Adipose tissue (tissue), 3 donors: ENCODE measurements around the gene TRAPPC5. TPM values are rescaled to one million over a fixed set of nuclear protein-coding genes. Genes with fewer than 3 reads are reported as not detected.
"Not testable (repeated sequence)": the region's sequence is repeated elsewhere in the genome, so short reads cannot be mapped to it uniquely, and the experiment has no call there.

Source experiments
- H3K27ac ChIP-seq: one replicate; pipeline ENCODE4 v1.5.1; 2013; ENCODE audit warnings: low read depth, low read length
- WGBS, 3 donors: extraction: QIAGEN DNeasy Blood & Tissue Kit; methylation state at CpG; one replicate each; pipeline ENCODE4 v1.1.7; 2013; 5-methylcytosine and 5-hydroxymethylcytosine counted together
- polyA plus RNA-seq, 3 donors: library from polyadenylated mRNA; stranded (reverse); fragments of 200-250 nt; gene quantifications; one replicate each; pipeline ENCODE4 v1.2.3, GENCODE V29; 2013
- donor health status: healthy with polysubstance abuse.
- donor health status: Bipolar disorder and iron deficiency.
- donor health status: healthy.

Gene TRAPPC5
- polyA plus RNA-seq, 3 donors: 58.0 to 146 (median 75.1) TPM

DNA sequence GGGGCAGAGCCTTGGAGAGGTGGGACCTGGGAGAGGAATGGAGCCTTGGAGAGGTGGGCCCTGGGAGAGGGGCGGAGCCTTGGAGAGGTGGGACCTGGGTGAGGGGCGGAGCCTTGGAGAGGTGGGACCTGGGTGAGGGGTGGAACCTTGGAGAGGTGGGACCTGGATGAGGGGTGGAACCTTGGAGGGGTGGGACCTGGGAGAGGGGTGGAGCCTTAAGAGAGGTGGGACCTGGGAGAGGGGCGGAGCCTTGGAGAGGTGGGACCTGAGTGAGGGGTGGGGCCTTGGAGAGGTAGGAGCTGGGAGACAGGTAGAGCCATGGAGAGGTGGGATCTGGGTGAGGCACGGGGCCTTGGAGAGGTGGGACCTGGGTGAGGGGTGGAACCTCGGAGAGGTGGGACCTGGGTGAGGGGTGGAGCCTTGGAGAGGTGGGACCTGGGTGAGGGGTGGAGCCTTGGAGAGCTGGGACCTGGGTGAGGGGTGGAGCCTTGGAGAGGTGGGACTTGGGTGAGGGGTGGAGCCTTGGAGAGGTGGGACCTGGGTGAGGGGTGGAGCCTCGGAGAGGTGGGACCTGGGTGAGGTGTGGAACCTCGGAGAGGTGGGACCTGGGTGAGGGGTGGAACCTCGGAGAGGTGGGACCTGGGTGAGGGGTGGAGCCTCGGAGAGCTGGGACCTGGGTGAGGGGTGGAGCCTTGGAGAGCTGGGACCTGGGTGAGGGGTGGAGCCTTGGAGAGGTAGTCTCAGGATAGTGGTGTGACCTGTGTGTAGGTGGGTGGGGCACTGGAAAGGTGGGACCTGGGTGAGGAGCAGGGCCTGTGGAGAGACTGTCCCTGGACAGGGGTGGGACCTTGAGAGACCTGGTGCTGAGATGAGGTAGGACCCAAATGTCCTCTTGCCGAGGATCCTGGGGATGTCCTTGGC, 36.7 kb upstream of the TRAPPC5 start:
- H3K27ac ChIP-seq: not testable (repeated sequence)
- 47 to 87% (median 80%) methylated on average over 10 of the region's 10 CpGs for WGBS, 3 donors

DNA sequence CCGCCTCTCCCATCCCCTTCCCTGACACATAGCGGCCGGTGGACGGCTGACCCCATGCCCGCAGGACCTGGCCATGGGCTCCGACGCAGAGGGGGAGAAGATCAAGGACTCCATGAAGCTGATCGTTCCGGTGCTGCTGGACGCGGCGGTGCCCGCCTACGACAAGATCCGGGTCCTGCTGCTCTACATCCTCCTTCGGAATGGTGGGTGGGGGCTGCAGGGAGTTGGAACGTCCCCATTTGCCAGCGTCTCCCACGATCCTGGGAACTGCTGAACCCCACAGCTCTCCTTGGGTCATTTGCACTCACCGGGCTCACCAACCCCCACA, 36.1 kb upstream of the TRAPPC5 start:
- WGBS, 3 donors: 93 to 95% (median 94%) methylated on average over 17 to 20 of the region's 20 CpGs
- H3K27ac ChIP-seq: no peak overlapping the region

DNA sequence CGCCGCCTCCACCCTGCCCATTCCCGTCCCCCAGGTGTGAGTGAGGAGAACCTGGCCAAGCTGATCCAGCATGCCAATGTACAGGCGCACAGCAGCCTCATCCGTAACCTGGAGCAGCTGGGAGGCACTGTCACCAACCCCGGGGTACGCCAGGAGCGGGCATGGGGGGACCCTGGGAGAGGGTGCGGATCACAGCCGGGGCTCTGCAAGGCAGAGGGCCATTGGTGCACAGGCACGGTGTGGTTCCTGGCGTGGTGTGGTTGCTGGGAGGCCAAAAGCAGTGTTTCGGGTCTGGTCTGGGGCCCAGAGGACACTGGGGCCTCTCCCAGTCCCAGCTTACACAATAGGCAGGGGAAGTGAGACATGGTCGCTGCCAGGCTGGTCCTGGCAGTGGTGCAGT, 35.5 kb upstream of the TRAPPC5 start:
- 64 to 89% (median 76%) methylated on average over 14 of the region's 14 CpGs for WGBS, 3 donors
- H3K27ac ChIP-seq: no peak overlapping the region

DNA sequence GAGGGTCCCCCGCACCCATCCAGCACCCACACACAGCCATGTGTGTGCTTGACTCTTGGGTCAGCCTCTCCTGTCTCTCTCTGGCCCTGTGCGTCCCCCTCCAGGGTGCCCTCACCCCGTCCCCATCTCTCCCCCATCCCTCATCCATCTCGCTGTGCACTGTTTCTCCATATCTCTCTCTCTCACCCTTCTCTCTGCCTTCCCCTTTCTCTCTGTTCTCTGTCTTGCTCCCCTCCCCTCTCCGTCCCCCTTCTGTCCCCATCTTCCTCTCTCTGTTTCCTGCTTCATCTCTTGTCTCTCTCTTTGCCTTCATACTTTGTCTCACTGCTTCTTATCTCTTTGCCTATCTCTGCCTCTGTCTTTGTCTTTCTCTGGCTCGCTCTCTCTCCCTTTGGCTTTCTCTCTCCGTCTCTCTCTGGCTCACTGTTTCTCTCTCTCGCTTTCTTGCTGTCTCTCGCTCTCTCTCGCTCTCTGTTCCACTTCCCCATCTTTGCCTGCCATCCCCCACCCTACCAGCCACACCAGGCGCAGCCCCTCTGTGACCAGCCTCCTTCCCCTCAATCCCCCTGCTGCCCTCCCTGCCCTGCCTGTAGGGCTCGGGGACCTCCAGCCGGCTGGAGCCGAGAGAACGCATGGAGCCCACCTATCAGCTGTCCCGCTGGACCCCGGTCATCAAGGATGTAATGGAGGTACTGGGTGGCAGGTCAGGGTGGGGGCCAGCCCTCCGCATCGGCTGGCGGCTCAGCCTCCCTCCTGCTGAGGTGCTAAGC, 34.8 kb upstream of the TRAPPC5 start:
- no peak overlapping the region for H3K27ac ChIP-seq
- WGBS, 3 donors: 44 to 78% (median 63%) methylated on average over 19 to 20 of the region's 20 CpGs

DNA sequence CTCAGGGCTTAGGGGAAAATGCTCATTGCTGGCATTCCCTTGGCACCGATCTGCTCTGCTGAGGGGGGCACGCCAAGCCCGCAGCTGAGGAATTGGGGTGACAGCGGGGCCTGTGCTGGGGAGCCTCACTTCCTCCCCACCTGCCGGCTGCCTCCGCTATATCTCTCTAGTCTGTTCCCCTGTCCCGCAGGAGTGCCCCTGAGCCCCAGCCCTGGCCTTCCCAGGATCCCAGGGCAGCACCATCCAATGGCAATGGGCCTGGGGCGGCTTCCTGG, 34.3 kb upstream of the TRAPPC5 start:
- H3K27ac ChIP-seq: no peak overlapping the region
- 69 to 88% (median 86%) methylated on average over 8 of the region's 8 CpGs for WGBS, 3 donors

DNA sequence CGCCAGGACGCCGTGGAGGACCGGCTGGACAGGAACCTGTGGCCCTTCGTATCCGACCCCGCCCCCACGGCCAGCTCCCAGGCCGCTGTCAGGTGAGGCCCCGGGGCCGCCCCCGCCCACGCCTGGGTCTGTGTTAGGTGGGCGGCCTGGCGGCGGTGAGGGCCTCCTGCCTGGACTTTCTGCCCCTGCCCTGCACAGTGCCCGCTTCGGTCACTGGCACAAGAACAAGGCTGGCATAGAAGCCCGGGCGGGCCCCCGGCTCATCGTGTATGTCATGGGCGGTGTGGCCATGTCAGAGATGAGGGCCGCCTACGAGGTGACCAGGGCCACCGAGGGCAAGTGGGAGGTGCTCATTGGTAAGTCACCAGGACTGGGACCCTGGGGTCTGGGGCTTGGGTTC, 33.5 kb upstream of the TRAPPC5 start:
- WGBS, 3 donors: 90 to 94% (median 93%) methylated on average over 26 of the region's 26 CpGs
- H3K27ac ChIP-seq: no peak overlapping the region

DNA sequence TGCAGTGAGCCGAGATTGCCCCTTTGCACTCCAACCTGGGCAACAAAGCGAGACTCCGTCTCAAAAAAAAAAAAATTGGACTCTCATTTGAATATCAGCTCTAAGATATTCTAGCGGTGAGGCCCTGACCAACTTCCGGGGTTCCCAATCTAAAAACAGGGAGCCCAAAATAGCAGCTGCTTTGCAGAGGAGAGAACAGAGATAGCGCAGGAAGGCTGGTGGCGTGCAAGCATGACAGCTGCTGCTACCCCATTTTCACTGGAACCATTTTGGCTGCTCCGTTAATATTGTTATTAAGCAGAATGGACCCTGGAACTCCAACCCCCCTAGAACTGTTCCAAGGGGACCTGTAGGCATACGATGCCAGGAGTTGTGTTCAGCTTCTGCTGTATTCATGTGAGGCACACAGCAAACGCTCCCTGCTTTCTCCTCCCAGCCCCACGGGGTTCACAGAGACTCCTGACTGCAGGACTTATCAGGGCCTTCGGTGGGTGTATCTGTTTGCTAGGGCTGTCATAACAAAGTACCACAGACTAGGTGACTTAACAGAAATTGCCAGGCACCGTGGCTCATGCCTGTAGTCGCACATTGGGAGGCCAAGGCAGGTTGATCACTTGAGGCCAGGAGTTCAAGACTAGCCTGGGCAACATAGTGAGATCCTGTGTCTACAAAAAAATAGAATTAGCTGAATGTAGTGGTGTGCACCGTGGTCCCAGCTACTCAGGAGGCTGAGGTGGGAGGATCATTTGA, 32.2 kb upstream of the TRAPPC5 start:
- no peak overlapping the region for H3K27ac ChIP-seq
- 79 to 84% (median 81%) methylated on average over 15 of the region's 15 CpGs for WGBS, 3 donors

DNA sequence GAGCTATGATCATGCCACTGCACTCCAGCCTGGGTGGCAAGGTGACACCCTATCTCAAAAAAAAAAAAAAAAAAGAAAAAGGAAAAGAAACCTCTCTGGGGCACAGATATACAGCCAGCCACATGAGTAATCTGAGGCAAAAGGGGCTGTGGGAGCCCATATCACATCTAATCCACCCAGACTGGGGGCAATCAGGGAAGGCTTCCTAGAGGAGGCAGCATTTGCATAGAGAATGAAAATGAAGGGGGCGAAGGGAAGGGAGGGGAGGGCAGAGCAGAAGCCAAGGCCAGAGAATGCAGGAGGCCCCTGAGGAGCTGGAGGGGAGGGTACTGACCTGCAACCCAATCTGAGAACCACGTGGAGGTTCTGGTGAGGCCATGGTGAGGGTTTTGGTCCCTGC, 30.5 kb upstream of the TRAPPC5 start:
- 45 to 69% (median 47%) methylated on average over 2 of the region's 2 CpGs for WGBS, 3 donors
- H3K27ac ChIP-seq: no peak overlapping the region

DNA sequence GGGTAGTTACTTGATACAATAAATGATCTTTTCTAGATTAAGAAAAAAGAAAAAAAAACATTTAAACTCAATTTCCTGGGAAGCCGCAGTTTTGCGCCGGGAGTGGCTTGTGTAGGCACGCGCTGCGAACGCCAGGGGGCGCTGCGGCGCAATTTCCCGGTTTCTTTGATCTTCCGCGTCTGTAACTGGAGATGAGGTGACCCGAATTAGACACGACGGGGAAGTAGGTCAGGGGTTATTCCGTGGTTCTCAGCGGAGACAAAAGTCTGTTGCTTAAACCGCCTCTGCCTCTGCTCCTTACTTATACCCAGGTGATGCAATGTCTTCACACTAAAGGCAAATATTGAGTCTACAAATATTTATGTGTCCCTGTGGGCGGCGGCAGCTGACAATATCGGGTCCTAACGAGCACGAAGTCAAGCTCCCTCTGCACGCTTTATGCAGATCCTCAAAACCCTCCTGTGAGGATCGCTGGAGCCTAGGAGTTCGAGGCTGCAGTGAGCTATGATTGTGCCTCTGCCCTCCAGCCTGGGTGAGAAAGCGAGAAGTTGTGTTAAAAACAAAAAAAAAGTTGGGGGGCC, 28.5 kb upstream of the TRAPPC5 start:
- H3K27ac ChIP-seq: peak overlapping the region; percentile 77
- WGBS, 3 donors: 3 to 4% (median 4%) methylated on average over 28 of the region's 28 CpGs

DNA sequence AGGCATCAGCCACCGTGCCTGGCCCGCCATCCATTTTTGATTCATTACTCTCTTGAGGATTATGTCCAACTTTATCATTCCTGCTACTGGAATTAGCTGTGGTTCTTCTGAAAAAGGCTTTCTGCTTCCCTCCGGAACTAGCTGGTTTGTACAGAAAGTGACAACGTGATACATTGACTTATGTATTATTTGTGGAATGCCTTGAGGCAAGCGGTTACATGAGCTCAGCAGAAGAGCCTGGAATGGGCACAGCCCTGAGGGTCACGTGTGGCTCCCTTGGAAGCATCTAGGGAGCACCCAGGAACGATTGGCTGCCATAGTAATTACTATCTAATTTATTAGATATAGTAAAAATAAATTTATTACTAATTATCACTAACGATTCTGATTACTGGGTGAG, 26.2 kb upstream of the TRAPPC5 start:
- WGBS, 3 donors: 48 to 63% (median 51%) methylated on average over 8 of the region's 8 CpGs
- no peak overlapping the region for H3K27ac ChIP-seq

DNA sequence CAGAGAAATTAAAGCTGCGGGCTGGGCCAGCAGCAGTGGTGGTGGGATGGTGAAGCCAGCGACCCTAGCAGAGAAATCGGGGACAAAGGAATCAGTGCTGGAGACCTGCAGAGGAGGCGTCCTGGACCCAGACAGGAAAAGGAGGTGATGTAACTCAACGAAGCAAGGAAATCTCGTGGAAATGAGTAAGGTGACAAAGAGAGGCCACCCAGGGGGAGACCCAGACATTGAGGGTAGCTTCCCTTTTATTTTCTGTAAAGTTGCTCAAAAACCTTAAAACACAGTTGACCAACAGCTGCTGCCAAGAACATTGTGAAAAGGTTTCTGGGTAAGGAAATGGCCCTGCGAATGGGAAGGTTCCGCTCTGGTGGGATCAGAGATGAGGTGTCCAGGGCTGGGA, 25.1 kb upstream of the TRAPPC5 start:
- 47 to 71% (median 50%) methylated on average over 8 of the region's 8 CpGs for WGBS, 3 donors
- H3K27ac ChIP-seq: no peak overlapping the region

DNA sequence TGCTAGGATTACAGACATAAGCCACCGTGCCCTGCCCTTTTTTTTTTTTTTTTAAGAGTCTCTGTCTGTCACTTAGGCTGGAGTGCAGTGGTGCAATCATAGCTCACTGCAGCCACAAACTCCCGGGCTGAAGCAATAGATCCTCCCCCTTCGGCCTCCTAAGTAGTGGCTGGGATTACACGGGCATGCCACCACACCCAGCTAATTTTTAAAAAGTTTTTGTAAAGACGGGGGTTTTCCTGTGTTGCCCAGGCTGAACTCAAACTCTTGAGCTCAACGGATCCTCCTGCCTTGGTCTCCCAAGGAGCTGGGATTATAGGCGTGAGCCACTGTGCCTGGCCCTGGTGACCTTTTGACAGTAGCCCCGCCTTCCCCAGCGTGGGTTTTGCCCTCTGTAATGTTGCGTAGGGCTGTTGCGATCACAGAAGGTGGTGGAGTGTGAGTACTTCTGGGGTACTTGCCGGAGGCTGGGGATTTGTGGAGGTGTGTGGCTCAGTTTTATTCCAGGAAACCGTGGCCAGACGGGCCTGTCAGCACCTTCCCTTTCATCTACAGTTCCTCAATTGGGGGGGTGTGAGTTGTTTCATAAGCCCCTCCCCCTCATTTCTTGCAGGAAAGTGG, 23.4 kb upstream of the TRAPPC5 start:
- 27 to 62% (median 28%) methylated on average over 14 of the region's 14 CpGs for WGBS, 3 donors
- H3K27ac ChIP-seq: peak overlapping the region; percentile 42

DNA sequence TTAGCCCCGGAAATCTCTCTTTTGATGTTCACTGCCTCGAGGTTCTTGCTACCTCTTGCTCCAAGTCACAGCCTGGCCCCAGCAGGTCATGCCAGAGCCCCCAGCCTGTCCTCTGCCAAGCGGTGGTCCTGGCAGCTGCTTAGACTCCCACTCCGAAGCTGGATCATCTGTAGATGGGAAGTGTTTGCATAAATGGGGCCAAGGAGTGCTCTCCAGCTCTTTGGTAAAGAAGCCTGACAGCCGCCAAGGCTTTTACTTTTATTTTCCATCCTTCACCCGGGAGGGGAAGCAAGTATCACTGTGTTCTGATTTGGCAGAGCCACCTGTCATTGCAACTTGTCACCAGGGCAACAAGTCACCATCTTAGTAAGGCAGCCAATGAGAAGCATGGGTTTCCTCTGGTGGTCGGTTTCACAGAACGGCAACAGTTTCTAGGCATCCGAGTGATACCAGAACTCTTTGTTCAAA, 22.4 kb upstream of the TRAPPC5 start:
- WGBS, 3 donors: 31 to 36% (median 36%) methylated on average over 9 of the region's 9 CpGs
- H3K27ac ChIP-seq: no peak overlapping the region

DNA sequence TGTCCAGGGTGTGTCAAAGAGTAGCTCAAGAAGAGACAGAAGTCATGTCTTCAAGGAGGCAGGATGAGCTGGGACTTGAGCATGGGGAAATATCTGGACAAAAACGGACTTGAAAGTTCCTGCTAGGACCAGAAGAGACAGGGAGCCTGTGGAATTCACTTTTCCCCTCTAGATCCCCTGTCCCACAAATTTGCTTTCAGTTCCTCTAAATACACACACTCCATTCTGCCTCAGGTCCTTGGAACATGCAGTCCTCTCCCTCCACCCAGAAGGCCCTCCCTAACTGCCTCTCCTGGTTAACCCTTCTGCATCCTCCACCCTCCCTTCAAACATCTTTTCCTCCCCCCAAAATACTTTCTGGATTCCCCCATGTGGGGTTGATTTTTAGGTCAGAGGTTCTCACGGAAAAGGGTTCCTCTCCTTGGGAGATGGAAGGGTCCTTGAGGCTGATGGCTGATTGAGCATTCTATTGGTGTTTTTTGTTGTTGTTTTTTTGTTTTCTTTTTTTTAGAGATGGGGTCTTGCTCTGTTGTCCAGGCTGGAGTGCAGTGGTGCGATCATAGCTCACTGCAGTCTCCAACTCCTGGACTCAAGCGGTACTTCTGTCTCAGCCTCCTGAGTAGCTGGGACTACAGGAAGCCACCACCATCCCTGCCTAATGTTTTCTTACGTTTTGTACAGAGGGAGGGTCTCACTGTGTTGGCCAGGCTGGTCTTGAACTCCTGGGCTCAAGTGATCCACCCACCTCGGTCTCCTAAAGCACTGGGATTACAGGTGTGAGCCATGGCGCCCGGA, 18.7 kb upstream of the TRAPPC5 start:
- WGBS, 3 donors: 73 to 79% (median 73%) methylated on average over 8 of the region's 8 CpGs
- no peak overlapping the region for H3K27ac ChIP-seq

DNA sequence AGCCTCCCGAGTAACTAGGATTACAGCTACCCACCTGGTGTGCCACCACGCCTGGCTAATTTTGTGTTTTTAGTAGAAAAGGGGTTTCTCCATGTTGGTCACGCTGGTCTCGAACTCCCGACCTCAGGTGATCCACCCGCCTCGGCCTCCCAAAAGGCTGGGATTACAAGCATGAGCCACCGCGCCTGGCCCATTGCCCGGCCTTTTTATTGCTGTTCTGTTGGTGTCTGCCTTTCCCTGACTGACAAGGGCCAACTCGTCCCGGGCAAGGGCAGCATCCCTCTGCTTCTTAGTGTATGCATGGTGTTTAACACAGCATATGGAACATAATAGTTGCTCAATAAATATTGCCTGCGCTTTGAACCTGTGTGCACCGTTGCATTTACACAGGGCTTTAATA, 18.0 kb upstream of the TRAPPC5 start:
- H3K27ac ChIP-seq: no peak overlapping the region
- 80 to 88% (median 83%) methylated on average over 14 of the region's 14 CpGs for WGBS, 3 donors

DNA sequence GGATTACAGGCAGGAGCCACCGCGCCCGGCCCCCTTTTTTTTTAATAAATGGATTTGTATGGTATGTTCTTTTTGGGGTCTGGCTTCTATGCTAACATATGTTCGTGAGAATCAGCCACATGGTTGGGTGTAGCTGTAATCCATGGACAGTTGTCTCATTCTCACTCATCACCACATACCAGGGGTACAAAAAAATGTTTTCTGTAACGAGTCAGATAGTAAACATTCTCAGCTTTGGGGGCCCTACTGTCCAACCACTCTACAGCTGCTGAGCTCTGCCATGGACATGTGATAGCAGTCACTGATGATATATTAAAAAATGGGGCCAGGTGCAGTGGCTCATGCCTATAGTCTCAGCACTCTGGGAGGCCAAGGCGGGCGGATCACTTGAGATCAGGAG, 16.9 kb upstream of the TRAPPC5 start:
- 74 to 82% (median 75%) methylated on average over 7 of the region's 7 CpGs for WGBS, 3 donors

DNA sequence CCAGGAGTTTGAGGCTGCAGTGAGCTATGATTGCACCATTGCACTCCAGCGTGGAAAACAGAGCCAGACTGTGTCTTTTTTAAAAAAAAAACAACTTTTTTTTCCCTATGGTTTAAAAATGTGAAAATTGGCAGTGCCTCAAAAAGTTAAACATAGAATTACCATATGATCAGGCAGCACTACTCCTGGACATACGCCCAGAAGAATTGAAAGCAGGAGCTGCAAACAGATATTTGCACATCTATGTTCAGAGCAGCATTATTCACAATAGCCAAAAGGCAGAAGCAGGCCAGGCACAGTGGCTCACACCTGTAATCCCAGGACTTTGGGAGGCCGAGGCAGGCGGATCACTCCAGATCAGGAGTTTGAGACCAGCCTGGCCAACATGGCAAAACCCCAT, 15.6 kb upstream of the TRAPPC5 start:
- WGBS, 3 donors: 42 to 53% (median 48%) methylated on average over 4 of the region's 4 CpGs
- H3K27ac ChIP-seq: no peak overlapping the region

More for the DNA sequence above, 16.9 kb upstream of the TRAPPC5 start:
- H3K27ac ChIP-seq: no peak overlapping the region

DNA sequence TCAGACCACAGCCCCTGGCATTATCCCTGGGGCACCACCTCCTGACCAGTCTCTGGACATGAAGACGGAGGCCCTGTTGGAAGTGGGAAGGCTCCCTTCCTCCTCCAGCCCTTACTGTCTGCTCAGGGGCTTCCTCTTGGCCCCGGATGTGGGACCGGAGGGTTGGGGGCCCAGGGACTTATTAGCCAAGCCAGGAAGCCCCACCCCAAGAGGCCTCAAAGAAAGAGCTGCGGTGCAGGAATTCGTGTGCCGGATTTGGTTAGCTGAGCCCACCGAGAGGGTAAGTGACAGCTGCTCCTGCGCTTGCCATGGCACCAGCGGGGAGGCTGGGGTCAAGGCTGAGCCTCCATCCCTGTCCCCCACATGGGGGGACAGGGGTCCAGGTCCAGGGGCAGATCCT, 11.8 kb upstream of the TRAPPC5 start, which contains the start of gene RETN:
RETN (plus strand) TSS at position 208 of the 400 bp plus-strand sequence. CDS start 278 bp downstream, outside the sequence.
- 47 to 75% (median 58%) methylated on average over 5 to 9 of the region's 9 CpGs for WGBS, 3 donors
- H3K27ac ChIP-seq: no peak within 1 kb of the TSS
